Suppressor macrophage treated with lipopolysaccharide for 1 hour (primary cell): Measurements from ENCODE around the gene NTHL1.

Experiments
- DNase-seq, 3 donors: peaks; one replicate each; pipeline ENCODE4 v3.0.0-alpha.2; 2020 to 2022

NTHL1 gene

GRCh38 chr16:2083876-2084780 lies 36.5 kb upstream of the NTHL1 start:
- DNase-seq: no peak

GRCh38 chr16:2083409-2083808 lies 35.8 kb upstream of the NTHL1 start:
- DNase-seq: no peak

DNA sequence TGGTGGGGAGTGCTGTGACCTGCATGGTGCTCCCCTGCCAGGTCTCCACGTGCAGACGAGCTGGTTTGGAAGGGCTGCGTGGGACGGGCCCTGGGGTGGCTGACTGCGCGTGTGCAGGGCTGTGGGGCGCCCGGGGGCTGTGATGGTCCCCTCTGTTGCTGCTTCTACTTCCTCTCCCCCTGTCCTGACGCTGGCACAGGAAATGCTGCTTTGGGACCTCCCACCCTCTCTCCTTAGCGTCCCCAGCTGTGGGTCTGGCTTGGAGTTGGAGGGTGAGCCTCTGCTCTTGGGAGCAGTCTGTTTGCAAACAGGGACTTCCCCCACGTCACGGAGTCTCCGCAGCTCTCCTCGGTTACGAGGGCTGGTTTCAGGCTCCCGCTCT lies 35.3 kb upstream of the NTHL1 start:
- DNase-seq: no peak

GRCh38 chr16:2082171-2082982 lies 34.7 kb upstream of the NTHL1 start:
- no peak for DNase-seq

- no peak for DNase-seq
Observed at GRCh38 chr16:2081201-2082084, 33.8 kb upstream of the NTHL1 start.

- no peak for DNase-seq
Observed at GRCh38 chr16:2079991-2080390, 32.4 kb upstream of the NTHL1 start.

DNA sequence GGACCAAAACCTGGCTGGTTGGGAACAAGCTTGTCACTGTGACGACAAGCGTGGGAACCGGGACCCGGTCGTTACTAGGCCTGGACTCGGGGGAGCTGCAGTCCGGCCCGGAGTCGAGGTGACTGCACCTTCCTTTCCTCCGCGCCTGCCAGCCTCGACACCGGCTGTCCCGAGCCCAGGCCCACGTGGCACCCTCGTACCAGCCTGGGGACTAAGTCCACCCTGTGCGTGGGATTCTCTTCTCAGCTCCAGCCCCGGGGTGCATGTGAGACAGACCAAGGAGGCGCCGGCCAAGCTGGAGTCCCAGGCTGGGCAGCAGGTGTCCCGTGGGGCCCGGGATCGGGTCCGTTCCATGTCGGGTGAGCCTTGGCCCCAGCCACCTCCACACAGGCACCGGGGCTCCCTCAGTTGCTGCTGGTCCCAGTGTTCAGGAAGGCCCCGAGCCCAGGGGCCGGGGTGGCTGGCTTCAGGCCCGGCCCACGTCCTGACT lies 31.7 kb upstream of the NTHL1 start:
- DNase-seq: no peak

DNA sequence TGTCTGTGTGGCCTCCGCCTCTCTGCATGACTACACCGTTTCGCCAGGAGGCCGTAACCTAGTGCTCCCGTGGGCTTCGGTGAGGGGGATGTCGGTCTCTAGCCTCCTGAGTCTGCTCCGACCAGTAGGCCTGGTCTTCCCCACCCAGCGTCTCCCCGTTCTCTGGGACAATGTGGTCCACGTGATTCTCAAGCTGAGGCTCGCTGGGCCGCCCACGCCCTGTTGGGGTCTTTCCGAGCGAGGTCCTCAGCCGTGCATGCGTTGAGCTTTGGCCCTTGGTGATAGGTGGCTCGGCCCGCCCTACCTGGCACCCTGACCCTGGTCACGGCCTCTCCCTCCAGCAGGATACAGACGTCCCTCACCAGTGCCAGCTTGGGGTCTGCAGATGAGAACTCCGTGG lies 31.1 kb upstream of the NTHL1 start:
- DNase-seq: no peak

DNA sequence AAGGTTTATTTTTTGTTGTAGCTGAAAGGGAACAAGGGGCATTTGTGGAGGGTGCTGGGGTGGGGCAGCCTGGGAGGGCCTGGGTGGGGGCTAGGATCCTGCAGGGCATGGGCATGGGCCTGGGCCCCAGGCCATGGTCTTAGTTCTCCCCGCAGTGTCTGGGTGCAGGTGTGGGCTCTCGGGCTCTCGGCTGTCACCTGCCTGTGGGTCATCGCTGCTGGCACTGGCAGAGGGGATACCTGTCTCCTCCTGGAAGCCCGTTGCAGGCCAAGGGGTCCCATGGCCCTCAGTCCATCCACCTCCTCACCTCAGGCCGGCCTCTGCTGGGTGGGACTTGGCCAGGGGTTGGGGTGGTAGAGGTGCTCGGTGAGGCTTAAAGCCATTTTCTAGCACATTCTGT lies 30.5 kb upstream of the NTHL1 start:
- no peak for DNase-seq

- no peak for DNase-seq
Observed at GRCh38 chr16:2077696-2078095, 30.1 kb upstream of the NTHL1 start.

DNA sequence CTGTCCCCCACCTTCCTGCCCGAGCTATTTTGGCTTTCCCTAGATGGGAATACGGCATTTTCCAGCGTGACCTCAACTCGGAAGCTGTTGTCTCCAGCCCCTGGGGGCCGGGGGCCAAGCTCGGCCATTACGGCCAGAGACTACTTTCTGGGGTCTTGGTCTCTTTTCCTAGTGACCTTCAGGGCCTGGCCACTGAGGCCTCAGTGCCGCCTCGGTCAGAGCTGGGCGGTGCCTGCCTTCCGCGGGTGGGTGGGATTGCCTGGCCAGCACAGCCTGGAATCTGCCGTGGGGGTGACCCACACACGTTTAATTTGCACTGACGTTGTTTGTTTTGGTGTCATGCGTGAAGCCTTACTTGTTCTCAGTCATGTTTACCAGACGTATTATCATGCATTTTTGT lies 29.4 kb upstream of the NTHL1 start:
- no peak for DNase-seq

GRCh38 chr16:2076072-2076865 lies 28.6 kb upstream of the NTHL1 start:
- DNase-seq: no peak

GRCh38 chr16:2075631-2076030 lies 28.0 kb upstream of the NTHL1 start:
- no peak for DNase-seq

DNA sequence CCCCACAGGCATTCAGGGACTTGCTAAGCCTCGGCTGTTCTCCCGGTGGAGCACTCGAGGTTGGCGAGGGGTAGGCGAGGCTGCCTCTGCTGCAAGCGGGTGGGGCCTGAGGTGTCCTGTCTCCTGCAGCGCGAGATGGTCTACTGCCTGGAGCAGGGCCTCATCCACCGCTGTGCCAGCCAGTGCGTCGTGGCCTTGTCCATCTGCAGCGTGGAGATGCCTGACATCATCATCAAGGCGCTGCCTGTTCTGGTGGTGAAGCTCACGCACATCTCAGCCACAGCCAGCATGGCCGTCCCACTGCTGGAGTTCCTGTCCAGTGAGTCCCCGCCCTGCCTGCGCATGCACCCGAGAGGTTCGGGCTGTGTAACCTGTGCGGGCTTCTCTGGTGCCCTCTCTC lies 26.4 kb upstream of the NTHL1 start:
- no peak for DNase-seq

DNA sequence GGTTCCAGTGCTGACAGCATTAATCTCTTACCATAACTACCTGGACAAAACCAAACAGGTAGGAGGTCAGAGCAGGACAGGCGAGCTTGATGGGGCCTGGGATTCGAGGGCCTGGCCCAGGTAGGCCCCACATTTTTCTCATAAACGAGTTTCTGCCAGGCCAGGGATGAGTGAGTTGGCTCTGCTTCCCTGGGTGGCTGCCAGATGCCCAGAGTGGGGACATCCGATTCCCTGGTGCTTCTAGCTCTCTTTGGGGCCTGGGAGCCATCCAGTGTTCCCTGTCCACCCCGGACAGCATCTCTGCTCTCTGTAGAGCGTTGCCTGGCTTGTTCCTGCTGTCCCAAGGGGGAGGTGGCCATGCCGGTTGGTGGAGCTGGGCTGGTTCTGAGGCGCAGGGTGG lies 25.3 kb upstream of the NTHL1 start:
- no peak for DNase-seq

DNA sequence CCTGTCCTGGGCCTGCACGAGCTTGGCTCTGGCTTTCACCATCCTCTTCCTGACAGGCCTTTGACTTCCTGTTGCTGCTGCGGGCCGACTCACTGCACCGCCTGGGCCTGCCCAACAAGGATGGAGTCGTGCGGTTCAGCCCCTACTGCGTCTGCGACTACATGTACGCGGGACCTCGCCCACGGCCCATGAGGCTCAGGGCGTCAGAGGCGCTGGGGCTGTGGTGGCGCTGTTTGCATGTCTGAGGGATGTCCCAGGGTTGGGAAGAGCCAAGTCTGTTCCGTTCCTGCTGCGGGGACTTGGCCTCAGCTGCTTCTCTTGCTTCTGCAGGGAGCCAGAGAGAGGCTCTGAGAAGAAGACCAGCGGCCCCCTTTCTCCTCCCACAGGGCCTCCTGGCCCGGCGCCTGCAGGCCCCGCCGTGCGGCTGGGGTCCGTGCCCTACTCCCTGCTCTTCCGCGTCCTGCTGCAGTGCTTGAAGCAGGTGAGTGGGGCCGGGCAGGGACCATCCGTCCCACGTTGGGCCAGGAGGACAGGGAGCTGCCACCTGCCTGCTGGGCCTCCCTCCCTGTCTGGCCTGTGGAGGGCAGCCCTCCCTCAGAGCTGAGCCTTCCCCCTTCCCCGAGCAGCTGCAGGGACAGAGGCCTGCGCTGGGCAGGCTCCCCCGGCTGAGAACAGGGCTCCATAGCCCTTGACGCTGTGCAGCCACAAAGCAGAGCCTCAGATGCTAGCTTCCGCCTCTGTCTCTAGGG lies 24.0 kb upstream of the NTHL1 start:
- DNase-seq: no peak

DNA sequence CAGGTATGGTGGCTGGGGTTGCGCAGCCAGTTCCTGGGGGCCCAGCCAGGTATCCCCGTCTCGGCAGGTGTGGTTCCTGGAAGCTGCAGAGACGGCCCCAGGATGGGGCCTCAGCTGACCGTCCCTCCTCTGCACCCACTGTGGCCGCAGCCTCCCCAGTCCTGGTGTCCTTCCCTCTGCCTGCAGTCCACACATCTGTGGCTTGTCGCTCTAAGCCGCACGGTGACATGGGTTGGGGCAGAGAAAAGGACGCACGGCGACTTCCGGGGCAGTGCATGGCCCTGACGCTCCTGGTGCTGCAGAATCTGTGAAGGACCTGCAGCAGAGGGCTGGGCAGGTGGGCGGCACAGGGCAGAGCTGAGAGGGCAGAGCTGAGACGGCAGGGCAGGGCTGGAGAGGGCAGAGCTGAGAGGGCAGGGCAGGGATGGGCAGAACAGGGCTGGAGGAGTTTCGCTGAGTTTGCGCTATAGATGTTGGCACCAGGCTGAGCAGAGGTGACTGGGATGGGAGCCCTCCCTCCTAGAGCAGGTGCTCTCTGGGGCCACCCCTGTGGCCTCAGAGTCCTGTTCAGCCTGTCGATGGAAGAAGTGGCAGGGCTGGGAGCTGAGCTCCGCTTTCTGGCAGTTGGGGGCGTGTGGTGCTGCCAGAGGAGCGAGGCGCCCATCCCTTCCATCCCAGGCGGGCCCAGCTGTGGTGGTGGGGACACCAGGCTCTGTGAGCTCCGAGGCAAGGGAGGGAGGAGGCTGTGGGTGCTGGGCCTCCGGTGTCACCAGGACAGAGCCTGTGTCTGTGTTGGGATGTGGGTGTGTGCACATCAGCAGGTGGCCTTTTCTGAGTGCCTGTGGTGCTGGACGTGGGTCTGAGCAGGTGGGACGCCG lies 23.2 kb upstream of the NTHL1 start:
- DNase-seq: no peak

DNA sequence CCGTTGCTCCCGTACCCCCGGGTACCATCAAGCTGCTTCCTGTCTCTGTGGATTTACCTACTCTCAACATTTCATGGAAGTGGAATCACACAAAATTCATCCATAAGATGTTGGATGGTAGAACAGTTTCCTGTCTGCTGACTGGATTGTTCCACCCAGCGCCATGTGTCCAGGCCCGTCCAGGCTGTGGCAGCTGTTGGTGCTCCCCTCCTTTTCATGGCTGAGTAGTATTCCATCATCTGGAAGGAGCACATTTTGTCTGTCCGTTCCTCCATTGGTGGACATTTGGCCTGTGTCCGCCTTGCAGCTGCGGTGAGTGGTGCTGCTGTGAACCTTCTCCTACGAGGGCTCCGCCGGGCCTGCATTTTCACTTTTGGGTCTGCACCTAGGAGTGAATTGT lies 18.5 kb upstream of the NTHL1 start:
- DNase-seq: no peak

- no peak for DNase-seq
Observed at GRCh38 chr16:2064368-2064945, 16.8 kb upstream of the NTHL1 start.

DNA sequence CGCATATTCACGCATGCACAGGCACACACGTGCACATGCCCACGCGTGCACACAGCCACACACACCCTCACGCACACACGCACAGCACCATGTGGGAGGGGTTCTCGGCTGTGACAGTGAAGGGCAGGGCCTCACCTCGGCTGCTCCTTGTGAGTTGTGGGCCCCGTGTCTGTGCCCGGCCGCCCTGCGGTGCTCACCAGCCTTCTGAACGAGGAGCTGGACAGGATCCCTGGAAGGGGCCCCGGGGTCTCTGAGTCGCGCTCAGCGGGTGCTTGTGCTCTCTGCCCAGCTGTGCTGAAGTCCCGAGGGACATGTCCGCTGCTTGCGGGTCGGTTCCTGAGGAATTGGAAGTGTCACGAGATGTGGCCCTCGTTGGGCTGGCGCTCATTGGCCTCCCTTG lies 16.2 kb upstream of the NTHL1 start:
- no peak for DNase-seq
